Activated naive CD8-positive, alpha-beta T cell treated with anti-CD3 and anti-CD28 coated beads, Interleukin-2, amount 10 ng/mL, durations not matched to agents 7 days and 5 days (primary cell): ENCODE results near the gene CDC25A. TPM values are rescaled to one million over a fixed set of nuclear protein-coding genes. Genes with fewer than 3 reads are reported as not detected.

Source experiments
- ATAC-seq: fragments of 150-1000 bp; cut with Tn5 transposase; one replicate; pipeline ENCODE4 v1.10.0; 2021; ENCODE audit warnings: low read depth, moderate library complexity
- POLR2A ChIA-PET: fragments of 350-600 bp; sonication (Branson Sonifier 250); formaldehyde crosslinking; loops from one replicate; lab custom pipeline; 2021; ENCODE audit warnings: antibody characterized with exemption; lab: Charles Lee
- DNase-seq: peaks from one replicate; pipeline ENCODE4 v3.0.0; 2021
- H3K27ac Mint-ChIP-seq: one replicate; pipeline ENCODE4 v1.8.0; 2022; ENCODE audit warnings: mild to moderate bottlenecking, mixed read lengths
- H3K27me3 Mint-ChIP-seq: one replicate; pipeline ENCODE4 v1.8.0; 2022; ENCODE audit warnings: mild to moderate bottlenecking, moderate library complexity, mixed read lengths
- H3K36me3 Mint-ChIP-seq: one replicate; pipeline ENCODE4 v1.8.0; 2021; ENCODE audit warnings: mild to moderate bottlenecking, mixed read lengths
- H3K4me1 Mint-ChIP-seq: one replicate; pipeline ENCODE4 v1.8.0; 2021; ENCODE audit warnings: mixed read lengths
- H3K4me3 Mint-ChIP-seq: one replicate; pipeline ENCODE4 v1.8.0; 2022; ENCODE audit warnings: mild to moderate bottlenecking, moderate library complexity, mixed read lengths
- H3K9me3 Mint-ChIP-seq: one replicate; pipeline ENCODE4 v1.8.0; 2021; ENCODE audit warnings: mixed read lengths
- total RNA-seq, 2 experiments: library from RNA; stranded (reverse); gene quantifications; one replicate each; pipeline ENCODE4 v1.2.3, GENCODE V29; 2021

CDC25A gene
- total RNA-seq, 2 experiments from 2014 or later: 14.7 to 19.0 TPM

GRCh38 chr3:48151058-48151806 lies 37.0 kb downstream of the CDC25A start:
- Mint-ChIP-seq H3K36me3 (no peaks in the 10 kb centered on the region), H3K27ac (no peak overlapping the region), H3K4me3 (no peak overlapping the region), H3K4me1 (peaks cover 3% of the 10 kb centered on the region), H3K27me3 (peaks cover 2% of the 10 kb centered on the region), H3K9me3 (no peaks in the 10 kb centered on the region)
- POLR2A ChIA-PET: interaction anchor here (1.1 to 1.4 kb wide), 6 partner anchors 9 to 326 kb away, joined by 3 to 11 read pairs (median 4); no protein-coding TSS in a partner anchor
- ATAC-seq (peak; percentile 96), DNase-seq (peak; percentile 72)

DNA sequence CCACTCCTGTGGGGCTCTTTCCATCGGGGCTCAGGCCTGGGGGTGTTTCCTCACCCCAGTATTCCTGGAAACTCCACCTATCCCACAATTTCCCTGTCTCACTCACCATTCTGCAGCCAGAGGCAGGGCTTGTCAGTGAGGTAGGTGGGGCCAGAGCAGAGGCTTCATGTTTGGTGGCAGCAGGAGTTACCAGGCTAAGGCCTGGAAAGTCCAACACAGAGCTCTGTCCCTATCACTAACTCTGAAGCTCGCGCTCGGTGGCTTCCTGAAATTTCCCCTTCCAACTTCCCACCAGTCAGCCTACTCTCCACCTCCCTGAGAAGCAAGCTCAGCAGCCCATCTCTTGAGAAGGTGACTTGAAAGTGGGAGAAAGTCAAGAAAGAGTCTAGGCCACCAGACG lies 44.2 kb downstream of the CDC25A start:
- H3K27ac Mint-ChIP-seq: no peak overlapping the region

DNA sequence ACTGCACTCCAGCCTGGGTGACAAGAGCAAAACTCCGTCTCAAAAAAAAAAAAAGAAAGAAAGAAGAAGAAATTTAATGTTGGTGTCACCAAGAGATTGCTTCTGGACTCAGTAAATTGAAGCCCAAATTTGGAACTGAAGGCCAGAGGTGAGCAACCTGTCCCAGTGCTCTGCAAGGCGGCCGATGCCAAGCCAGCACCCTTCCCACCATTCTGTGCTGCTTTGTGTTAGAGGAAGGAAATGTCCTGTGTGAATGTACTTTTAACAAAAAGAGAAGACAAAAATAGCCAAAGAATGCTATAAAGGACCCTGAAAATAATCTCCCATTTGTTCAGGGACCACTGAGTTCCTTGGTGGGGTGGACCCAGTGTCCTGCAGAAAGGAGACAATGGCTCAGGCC lies 44.6 kb downstream of the CDC25A start:
- no peak overlapping the region for H3K27ac Mint-ChIP-seq
- POLR2A ChIA-PET: no interaction called here
- no peaks in the 10 kb centered on the region for H3K4me1 Mint-ChIP-seq

More for the DNA sequence above, 44.2 kb downstream of the CDC25A start:
- no peaks in the 10 kb centered on the region for H3K27me3 Mint-ChIP-seq
- no peaks in the 10 kb centered on the region for H3K36me3 Mint-ChIP-seq
- H3K4me3 Mint-ChIP-seq: no peak overlapping the region
- ATAC-seq: no peak
- no peak for DNase-seq
- H3K4me1 Mint-ChIP-seq: no peaks in the 10 kb centered on the region
- POLR2A ChIA-PET: no interaction called here
- H3K9me3 Mint-ChIP-seq: no peaks in the 10 kb centered on the region

GRCh38 chr3:48142316-48142870 lies 45.8 kb downstream of the CDC25A start:
- H3K4me3 Mint-ChIP-seq: no peak overlapping the region
- H3K9me3 Mint-ChIP-seq: no peaks in the 10 kb centered on the region
- no peaks in the 10 kb centered on the region for H3K36me3 Mint-ChIP-seq
- DNase-seq (no peak), ATAC-seq (no peak)
- H3K27ac Mint-ChIP-seq: no peak overlapping the region
- POLR2A ChIA-PET: interaction anchor here (0.9 kb wide), 1 partner anchor 9 kb away, joined by 3 read pairs; no protein-coding TSS in a partner anchor
- no peaks in the 10 kb centered on the region for H3K27me3 Mint-ChIP-seq
- no peaks in the 10 kb centered on the region for H3K4me1 Mint-ChIP-seq

More for the DNA sequence above, 44.6 kb downstream of the CDC25A start:
- H3K36me3 Mint-ChIP-seq: no peaks in the 10 kb centered on the region
- no peaks in the 10 kb centered on the region for H3K27me3 Mint-ChIP-seq
- no peaks in the 10 kb centered on the region for H3K9me3 Mint-ChIP-seq
- H3K4me3 Mint-ChIP-seq: no peak overlapping the region
- ATAC-seq: no peak
- no peak for DNase-seq

GRCh38 chr3:48141604-48142137 lies 46.5 kb downstream of the CDC25A start:
- DNase-seq (no peak), ATAC-seq (no peak)
- Mint-ChIP-seq H3K4me3 (no peak overlapping the region), H3K4me1 (no peaks in the 10 kb centered on the region), H3K36me3 (no peaks in the 10 kb centered on the region), H3K9me3 (no peaks in the 10 kb centered on the region), H3K27ac (no peak overlapping the region), H3K27me3 (no peaks in the 10 kb centered on the region)
- POLR2A ChIA-PET: no interaction called here

DNA sequence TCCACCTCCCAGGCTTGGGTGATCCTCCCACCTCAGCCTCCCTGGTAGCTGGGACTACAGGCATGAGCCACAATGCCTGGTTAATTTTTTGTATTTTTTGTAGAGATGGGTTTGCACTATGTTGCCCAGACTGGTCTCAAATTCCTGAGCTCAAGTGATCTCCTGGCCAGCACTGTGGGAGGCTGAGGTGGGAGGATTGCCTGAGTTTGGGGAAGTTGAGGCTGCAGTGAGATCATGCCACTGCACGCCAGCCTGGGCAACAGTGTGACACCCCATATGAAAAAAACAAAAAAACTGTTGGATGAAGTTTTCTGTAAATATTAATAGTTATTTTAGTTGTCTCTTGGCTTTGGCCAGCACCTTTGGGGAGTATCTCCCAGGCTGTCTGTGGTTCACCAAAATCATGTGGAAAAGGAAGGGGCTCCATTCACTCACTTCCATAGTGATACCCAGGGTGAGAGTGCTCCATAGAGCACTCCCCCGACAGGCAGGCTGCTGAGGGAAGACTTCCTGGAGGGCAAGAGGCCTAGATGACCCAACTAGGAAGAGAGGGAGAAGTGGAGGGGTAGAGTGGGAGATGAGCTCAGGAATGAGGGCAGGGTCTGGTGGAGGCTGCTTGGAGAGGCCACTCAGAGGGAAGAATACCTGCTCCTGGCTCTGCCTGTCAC lies 47.1 kb downstream of the CDC25A start:
- no peak for ATAC-seq
- no peaks in the 10 kb centered on the region for H3K9me3 Mint-ChIP-seq
- H3K27ac Mint-ChIP-seq: no peak overlapping the region
- no peaks in the 10 kb centered on the region for H3K36me3 Mint-ChIP-seq
- H3K4me1 Mint-ChIP-seq: peaks cover 4% of the 10 kb centered on the region
- no peaks in the 10 kb centered on the region for H3K27me3 Mint-ChIP-seq
- no peak overlapping the region for H3K4me3 Mint-ChIP-seq
- POLR2A ChIA-PET: no interaction called here
- DNase-seq: no peak

DNA sequence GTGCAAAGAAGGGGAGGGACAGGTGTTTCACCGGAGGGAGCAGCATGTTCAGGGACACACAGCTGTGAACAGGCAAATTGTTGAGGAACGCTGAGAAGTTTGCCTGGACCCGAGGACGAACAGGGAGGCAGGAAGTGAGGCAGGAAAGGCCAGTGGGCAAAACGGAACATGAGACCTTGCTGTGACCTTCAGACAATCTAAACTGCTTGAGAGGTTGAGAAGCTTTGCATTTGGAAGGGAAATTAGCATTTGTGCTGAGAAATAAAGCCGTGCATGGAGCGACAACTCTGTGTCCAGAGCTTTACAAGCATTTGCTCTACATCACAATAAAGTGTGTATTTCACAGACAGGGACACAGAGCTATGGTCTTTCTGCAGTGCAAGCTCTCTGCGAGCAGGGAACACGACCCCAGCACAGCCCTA lies 47.9 kb downstream of the CDC25A start:
- no peak overlapping the region for H3K27ac Mint-ChIP-seq
- H3K4me3 Mint-ChIP-seq: no peak overlapping the region
- POLR2A ChIA-PET: no interaction called here
- ATAC-seq: no peak
- no peak for DNase-seq
- H3K36me3 Mint-ChIP-seq: no peaks in the 10 kb centered on the region
- no peaks in the 10 kb centered on the region for H3K27me3 Mint-ChIP-seq
- peaks cover 5% of the 10 kb centered on the region for H3K4me1 Mint-ChIP-seq
- no peaks in the 10 kb centered on the region for H3K9me3 Mint-ChIP-seq

DNA sequence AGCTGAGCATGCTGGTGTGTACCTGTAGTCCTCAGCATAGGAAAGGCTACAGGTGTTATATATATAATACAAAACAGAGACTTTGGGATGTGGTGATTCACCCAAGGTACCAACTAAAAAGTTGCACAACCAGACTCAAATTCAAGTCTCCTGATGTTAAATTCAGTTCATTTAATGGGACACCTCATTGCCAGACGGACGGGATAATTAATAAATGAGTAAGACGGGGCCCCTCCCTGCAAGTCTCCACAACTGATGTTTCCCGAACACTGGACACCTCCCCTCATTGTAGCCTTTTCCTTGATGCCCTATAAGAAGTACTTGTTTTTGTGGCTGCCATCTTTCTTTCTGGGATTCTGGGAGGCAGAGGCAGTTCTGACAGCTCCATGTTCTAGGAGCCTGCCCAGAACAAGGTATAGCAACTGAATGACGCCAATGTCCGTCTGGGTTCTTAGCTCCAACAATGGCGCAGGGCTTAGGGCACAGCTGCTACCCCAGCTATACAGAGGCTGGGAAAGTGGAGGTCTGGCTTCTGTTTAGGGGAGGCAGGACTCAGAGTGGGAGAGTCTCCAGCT lies 50.7 kb downstream of the CDC25A start:
- no peaks in the 10 kb centered on the region for H3K9me3 Mint-ChIP-seq

GRCh38 chr3:48135552-48136495 lies 52.4 kb downstream of the CDC25A start:
- H3K9me3 Mint-ChIP-seq: no peaks in the 10 kb centered on the region

More for the DNA sequence above, 50.7 kb downstream of the CDC25A start:
- no peak for DNase-seq
- Mint-ChIP-seq H3K36me3 (no peaks in the 10 kb centered on the region), H3K4me1 (peaks cover 5% of the 10 kb centered on the region), H3K4me3 (no peak overlapping the region), H3K27me3 (no peaks in the 10 kb centered on the region), H3K27ac (no peak overlapping the region)
- POLR2A ChIA-PET: no interaction called here
- ATAC-seq: no peak

GRCh38 chr3:48130321-48130904 lies 57.8 kb downstream of the CDC25A start:
- H3K4me1 Mint-ChIP-seq: no peaks in the 10 kb centered on the region
- H3K27ac Mint-ChIP-seq: no peak overlapping the region
- ATAC-seq: no peak
- no peak overlapping the region for H3K4me3 Mint-ChIP-seq
- no peaks in the 10 kb centered on the region for H3K9me3 Mint-ChIP-seq
- no peaks in the 10 kb centered on the region for H3K36me3 Mint-ChIP-seq
- POLR2A ChIA-PET: no interaction called here
- no peaks in the 10 kb centered on the region for H3K27me3 Mint-ChIP-seq
- no peak for DNase-seq

More at GRCh38 chr3:48135552-48136495, 52.4 kb downstream of the CDC25A start:
- POLR2A ChIA-PET: no interaction called here
- Mint-ChIP-seq H3K4me3 (no peak overlapping the region), H3K36me3 (no peaks in the 10 kb centered on the region), H3K4me1 (peaks cover 5% of the 10 kb centered on the region), H3K27ac (no peak overlapping the region), H3K27me3 (no peaks in the 10 kb centered on the region)
- no peak for DNase-seq
- ATAC-seq: no peak

DNA sequence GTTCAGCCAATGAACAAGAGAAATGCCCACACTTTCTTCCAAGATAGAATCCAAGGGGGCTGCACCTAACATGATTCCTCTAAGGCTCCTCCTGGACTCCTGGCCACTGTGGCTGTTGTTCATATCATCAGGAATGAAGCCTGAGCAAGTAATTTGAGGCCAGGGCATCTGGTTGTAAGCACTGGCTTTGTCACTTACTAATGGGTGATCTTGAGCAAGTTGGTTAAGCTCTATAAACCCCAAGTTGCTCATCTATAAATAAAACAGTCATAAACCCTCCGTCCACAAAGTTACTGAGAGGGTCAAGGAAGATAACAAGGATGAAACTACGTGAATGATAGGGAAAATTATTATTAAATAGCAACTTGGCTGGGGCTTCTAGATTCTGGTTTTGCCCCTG lies 58.3 kb downstream of the CDC25A start:
- Mint-ChIP-seq H3K27ac (no peak overlapping the region), H3K27me3 (no peaks in the 10 kb centered on the region), H3K36me3 (no peaks in the 10 kb centered on the region), H3K4me3 (no peak overlapping the region), H3K9me3 (no peaks in the 10 kb centered on the region), H3K4me1 (no peaks in the 10 kb centered on the region)
- POLR2A ChIA-PET: no interaction called here
- DNase-seq: no peak
- ATAC-seq: no peak

DNA sequence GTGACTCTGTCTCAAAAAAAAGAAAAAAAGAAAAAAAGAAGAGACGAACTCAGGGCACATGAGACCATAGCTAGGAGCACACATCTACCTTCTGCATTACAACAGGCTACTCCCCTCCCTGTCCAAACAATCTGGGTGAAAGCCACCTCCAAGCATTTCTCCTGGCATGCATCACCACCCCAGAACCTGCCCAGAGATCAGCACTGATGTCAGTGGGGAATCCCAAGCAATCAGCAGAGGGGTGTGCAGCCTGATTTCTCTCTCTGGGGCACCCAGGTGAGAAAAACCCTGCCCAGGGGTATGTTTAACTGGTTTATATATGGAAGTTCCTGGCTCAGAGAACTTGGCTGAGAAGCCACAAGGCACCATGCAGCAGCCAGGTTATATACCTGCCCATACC lies 59.4 kb downstream of the CDC25A start:
- DNase-seq: no peak

More for the DNA sequence above, 59.4 kb downstream of the CDC25A start:
- POLR2A ChIA-PET: no interaction called here
- Mint-ChIP-seq H3K36me3 (no peaks in the 10 kb centered on the region), H3K4me3 (no peak overlapping the region), H3K9me3 (no peaks in the 10 kb centered on the region), H3K27ac (no peak overlapping the region), H3K27me3 (no peaks in the 10 kb centered on the region), H3K4me1 (no peaks in the 10 kb centered on the region)
- no peak for ATAC-seq
